GM18498 (cell line): ENCODE measurements around the gene INO80E.
"Not testable (repeated sequence)": the region's sequence is repeated elsewhere in the genome, so short reads cannot be mapped to it uniquely, and the experiment has no call there.

ENCODE experiments used
- ATAC-seq: cut with Tn5 transposase; IDR thresholded peaks from one replicate; pipeline ENCODE4 v1.9.1; 2021; ENCODE audit warnings: mild to moderate bottlenecking, moderate library complexity; ENCODE audit not compliant: unreplicated experiment

The INO80E gene, protein sequence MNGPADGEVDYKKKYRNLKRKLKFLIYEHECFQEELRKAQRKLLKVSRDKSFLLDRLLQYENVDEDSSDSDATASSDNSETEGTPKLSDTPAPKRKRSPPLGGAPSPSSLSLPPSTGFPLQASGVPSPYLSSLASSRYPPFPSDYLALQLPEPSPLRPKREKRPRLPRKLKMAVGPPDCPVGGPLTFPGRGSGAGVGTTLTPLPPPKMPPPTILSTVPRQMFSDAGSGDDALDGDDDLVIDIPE

GRCh38 chr16:29995911-29996765 is at the start of gene INO80E:
Gene INO80E (plus strand): TSS chr16:29996241. CDS start chr16:29996311, 70 bp downstream.
- ATAC-seq, result peak; percentile 91

GRCh38 chr16:29947897-29948296 is 48.1 kb upstream of the INO80E start:
- no peak for ATAC-seq

DNA sequence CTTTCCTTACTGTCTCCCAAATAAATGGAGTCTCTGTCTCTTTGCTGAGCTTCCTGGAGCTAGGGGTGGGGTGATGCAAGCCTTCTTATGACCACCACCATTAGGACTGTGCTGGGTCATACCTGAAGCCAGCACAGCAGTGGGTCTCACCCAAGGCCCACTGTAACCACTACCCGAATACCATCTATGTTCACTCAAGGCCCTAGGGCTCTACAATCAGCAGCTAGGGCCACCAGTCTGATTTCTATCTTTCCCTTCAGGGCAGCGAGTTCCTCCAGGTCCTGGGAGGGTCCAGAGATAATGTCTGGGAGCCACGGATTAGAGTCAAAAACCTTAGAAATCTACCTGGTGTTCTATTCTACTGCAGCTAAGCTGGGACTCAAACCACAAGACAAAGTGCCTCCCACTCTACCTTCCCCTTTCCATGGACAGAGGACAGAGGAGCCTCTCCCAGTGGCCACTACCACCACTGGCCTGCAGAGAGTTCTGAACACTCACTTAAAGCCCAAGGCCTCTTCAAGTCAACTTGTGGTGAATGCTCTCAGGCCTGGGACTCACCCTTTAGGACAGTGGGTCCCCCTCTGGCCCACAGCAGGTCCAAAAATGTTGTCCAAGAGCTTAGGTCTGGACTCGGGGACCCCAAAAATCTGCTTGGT is 45.1 kb upstream of the INO80E start:
- no peak for ATAC-seq

GRCh38 chr16:29951625-29952365 is 44.2 kb upstream of the INO80E start:
- no peak for ATAC-seq

DNA sequence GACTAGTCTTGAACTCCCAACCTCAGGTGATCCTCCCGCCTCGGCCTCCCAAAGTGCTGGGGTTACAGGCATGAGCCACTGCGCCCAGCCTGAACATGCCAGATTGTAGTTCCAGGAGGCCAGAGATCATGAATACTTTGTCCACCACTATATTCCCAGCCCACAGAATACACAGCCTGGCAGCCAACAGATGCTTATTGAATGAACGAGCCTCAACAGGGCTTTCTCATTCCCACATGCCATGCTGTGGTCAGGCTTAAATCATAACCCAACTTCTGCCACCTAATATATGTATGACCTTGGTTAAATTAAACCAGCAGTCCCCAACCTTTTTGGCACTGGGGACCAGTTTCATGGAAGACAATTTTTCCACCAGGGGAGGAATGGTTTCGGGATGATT is 37.3 kb upstream of the INO80E start:
- no peak for ATAC-seq

GRCh38 chr16:29959293-29959692 is 36.7 kb upstream of the INO80E start:
- ATAC-seq, result no peak

- not testable (repeated sequence) for ATAC-seq
Observed at GRCh38 chr16:29959821-29960220, 36.2 kb upstream of the INO80E start.

DNA sequence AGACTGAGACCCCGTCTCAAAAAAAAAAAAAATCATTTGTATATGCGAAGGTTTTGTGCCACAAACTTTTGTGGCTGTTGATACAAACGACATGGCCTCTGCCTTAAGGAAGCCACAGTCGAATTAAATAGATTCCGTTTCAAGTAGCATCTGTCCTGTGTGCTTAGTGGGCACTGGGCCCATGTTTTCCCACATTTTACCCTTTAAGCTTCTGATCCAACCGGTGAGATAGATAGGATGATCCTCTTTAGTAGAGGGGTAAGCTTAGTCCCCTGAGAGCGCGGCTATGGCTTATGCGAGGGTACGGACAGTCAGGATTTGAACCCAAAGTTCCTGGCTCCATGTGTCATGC is 34.9 kb upstream of the INO80E start:
- no peak for ATAC-seq

GRCh38 chr16:29961479-29962343 is 34.3 kb upstream of the INO80E start, which contains the start of gene TMEM219:
Gene TMEM219 (plus strand): TSS chr16:29962079. CDS start chr16:29963144, 1,065 bp downstream.
- peak; percentile 91 for ATAC-seq

DNA sequence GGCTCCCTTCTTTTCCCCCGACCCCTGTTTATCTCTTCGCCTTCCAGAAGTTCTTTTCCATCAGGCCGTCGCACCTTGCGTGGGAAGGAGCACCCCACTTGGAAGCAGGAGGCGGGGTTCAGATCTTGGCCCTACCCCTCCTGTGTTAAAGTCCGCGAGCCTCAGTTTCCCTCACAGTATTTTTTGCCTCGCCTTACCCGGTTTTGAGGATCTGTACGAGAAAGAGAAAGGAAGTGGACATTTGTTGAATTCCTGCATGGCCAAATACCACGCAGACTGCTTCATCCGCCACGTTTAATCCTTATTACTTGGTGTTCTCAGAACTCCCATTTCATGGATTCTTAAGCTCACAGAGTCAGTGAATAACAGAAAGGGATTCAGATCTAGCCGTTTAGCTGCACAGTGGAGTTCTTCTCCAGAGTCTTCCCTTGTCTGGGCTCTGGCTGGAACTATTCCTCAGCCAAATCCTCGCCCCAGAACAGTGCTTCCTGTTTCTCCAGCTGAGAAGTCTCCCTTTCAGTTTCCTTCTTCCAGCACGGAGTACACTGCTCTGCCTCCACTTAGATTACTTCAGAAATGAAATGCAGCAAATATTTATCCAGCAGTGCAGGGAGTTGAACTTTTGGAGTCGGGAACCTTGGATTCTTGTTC is 33.6 kb upstream of the INO80E start:
- ATAC-seq, result no peak

DNA sequence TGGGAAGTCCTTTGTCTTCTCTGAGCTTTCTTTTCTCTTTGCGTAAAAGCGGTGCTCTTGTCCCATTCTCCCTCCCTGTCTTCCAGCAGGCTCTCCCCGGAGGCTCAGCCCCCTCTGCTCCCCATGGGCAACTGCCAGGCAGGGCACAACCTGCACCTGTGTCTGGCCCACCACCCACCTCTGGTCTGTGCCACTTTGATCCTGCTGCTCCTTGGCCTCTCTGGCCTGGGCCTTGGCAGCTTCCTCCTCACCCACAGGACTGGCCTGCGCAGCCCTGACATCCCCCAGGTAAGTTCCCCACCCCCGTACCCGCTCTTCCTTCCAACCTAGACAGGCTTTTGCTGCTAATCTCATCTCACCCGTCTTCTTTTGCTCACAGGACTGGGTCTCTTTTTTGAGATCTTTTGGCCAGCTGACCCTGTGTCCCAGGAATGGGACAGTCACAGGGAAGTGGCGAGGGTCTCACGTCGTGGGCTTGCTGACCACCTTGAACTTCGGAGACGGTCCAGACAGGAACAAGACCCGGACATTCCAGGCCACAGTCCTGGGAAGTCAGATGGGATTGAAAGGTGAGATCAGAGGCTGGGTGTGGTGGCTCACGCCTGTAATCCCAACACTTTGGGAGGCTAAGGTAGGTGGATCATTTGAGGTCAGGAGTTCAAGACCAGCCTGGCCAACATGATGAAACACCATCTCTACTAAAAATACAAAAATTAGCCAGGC is 32.9 kb upstream of the INO80E start:
- ATAC-seq, result no peak

GRCh38 chr16:29968205-29968604 is 27.8 kb upstream of the INO80E start:
- no peak for ATAC-seq

DNA sequence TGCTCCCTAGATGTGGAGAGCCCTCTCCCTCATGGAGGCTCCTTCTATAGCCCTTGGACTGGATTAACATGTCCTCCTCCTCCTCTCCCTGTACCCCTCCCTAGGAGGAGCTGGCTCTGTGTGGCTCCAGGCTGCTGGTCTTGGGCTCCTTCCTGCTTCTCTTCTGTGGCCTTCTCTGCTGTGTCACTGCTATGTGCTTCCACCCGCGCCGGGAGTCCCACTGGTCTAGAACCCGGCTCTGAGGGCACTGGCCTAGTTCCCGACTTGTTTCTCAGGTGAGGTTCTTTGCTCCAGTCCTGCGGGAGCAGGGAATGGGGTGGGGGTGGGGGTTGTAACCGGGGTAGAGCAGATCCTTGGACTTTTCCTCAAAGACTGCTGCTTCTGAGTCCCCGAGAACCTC is 24.7 kb upstream of the INO80E start:
- no peak for ATAC-seq

GRCh38 chr16:29972500-29972899 is 23.5 kb upstream of the INO80E start:
- no peak for ATAC-seq

- no peak for ATAC-seq
Observed at GRCh38 chr16:29972992-29973383, 23.1 kb upstream of the INO80E start.

DNA sequence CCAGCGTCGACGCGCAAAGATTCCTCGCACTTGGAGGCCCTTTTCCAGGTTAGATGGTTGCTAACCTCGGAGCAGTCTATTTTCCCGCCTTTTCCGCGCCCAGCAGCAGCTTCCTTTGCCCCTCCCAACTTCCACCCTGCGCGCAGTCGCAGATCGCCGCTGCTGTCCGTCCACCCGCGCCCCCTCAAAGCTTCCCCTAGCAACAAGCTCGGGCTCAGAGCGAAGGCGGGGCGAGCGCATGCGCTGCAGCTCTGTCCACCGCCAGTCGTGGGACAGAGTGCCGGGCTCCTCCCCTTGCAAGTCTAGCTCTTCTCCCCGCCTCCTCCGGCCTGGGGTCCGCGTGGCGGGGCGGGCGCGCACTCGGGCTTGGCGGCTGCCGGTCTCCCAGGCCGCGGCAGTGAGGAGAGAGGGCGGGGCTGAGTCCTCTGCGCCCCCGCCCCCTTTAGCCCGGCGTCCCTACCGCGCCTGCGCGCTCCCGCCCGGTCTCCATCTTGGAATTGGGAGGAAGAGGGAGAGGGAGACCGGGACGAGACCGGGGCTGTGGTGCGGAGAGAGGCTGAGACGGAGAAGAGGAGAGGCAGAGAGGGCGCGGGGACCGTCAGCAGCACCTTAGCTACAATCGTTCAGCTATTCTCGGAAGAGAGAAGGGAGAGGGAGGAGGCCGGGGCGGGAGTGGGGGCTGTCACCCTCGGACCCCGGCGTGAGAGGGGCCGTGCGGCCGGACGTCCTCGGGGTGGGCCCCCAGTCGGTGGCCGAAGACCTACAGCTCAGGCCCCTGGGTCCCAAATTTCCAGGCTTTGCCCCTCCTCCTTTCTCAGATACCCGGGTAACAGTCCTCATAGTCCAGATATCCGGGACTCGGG is 22.4 kb upstream of the INO80E start, which contains the start of gene TAOK2:
Gene TAOK2 (plus strand): TSS at position 485 of the 863 bp plus-strand sequence. CDS start 3,905 bp downstream, outside the sequence.
- peak; percentile 93 for ATAC-seq

GRCh38 chr16:29974291-29975133 is 21.5 kb upstream of the INO80E start:
- ATAC-seq, result no peak
